Fibroblast of peridontal ligament (primary cell): Measurements from ENCODE around the gene EMP2.

Experiments used
- DNase-seq: peaks from one replicate; pipeline ENCODE4 v3.0.0-alpha.2; 2010; ENCODE audit errors: extremely low read depth

EMP2 gene

DNA sequence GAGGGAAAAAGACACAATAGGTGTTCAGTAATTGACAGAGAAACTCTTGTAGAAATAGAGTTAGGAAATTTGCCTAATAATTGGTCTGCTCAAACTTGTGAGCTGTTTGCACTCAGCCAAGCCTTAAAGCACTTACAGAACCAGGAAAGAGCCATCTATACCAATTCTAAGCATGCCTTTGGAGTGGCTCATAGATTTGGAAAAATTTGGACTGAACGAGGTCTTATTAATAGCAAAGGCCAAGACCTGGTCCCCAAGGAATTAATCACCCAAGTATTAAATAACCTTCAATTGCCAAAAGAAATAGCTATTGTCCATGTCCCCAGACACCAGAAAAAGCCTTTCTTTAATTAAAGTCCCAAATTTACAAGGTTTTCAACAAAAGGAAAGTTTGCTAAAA, 90.3 kb downstream of the EMP2 start:
- peak; percentile 8 for DNase-seq

- DNase-seq, result no peak
These were observed 94.6 kb downstream of the EMP2 start for GRCh38 chr16:10485698-10486382.

GRCh38 chr16:10485159-10485558, 95.2 kb downstream of the EMP2 start:
- DNase-seq, result no peak

DNA sequence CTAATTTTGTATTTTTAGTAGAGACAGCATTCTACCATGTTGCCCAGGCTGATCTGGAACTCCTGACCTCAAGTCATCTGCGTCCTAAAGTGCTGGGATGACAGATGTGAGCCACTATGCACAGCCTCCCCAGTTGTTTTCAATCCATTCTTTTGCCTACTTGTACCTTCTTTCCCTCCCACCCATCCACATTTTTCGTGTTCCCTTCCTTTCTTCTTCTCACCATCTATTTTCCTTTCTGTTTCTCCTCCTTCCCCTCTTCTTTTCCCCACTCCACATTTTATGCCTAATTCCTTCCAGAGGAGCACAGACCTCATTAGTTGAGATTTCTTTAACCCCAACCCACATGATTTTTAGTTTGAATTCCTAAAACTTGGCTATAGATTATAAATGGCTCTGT, 100.2 kb downstream of the EMP2 start:
- DNase-seq, result no peak
